ENCODE measurements around the gene ENHO.

- TF ChIP-seq CTCF (IDR thresholded peaks at IDR 0.05; ENCODE audit: insufficient read depth, low read length) (no peak), REST (IDR thresholded peaks at IDR 0.05; ENCODE audit: insufficient replicate concordance, low read depth) (no peak), GABPA (IDR thresholded peaks at IDR 0.05; ENCODE audit: low read depth) (no peak)
Measured at GRCh38 chr9:34502471-34502870, 20.3 kb downstream of the ENHO start.
